ENCODE measurements around the gene ENTPD1.

ENTPD1 gene

GRCh38 chr10:95833042-95833610, 77.2 kb downstream of the ENTPD1 start:
- DNase-seq = no peak

- DNase-seq = no peak
Measured at GRCh38 chr10:95834406-95834805, 78.4 kb downstream of the ENTPD1 start.

GRCh38 chr10:95835149-95835860, 79.3 kb downstream of the ENTPD1 start:
- DNase-seq = no peak

- no peak for DNase-seq
Measured at GRCh38 chr10:95835911-95836310, 79.9 kb downstream of the ENTPD1 start.

GRCh38 chr10:95836610-95837355, 80.8 kb downstream of the ENTPD1 start:
- no peak for DNase-seq

- DNase-seq = no peak
Measured at GRCh38 chr10:95837356-95837776, 81.4 kb downstream of the ENTPD1 start.

GRCh38 chr10:95837783-95838182, 81.8 kb downstream of the ENTPD1 start:
- DNase-seq = peak; percentile 11

GRCh38 chr10:95840121-95840520, 84.2 kb downstream of the ENTPD1 start:
- DNase-seq = no peak

- no peak for DNase-seq
Measured at GRCh38 chr10:95840681-95841080, 84.7 kb downstream of the ENTPD1 start.

- peak; percentile 49 for DNase-seq
Measured at GRCh38 chr10:95841661-95842498, 85.9 kb downstream of the ENTPD1 start.

GRCh38 chr10:95845411-95845810, 89.4 kb downstream of the ENTPD1 start:
- no peak for DNase-seq

- no peak for DNase-seq
Measured at GRCh38 chr10:95847007-95847406, 91.0 kb downstream of the ENTPD1 start.

- no peak for DNase-seq
Measured at GRCh38 chr10:95848841-95849240, 92.9 kb downstream of the ENTPD1 start.

GRCh38 chr10:95850791-95851190, 94.8 kb downstream of the ENTPD1 start:
- DNase-seq = no peak

GRCh38 chr10:95860166-95860940, 104.4 kb downstream of the ENTPD1 start:
- no peak for DNase-seq

- no peak for DNase-seq
Measured at GRCh38 chr10:95861386-95861785, 105.4 kb downstream of the ENTPD1 start.

- peak; percentile 5 for DNase-seq
Measured at GRCh38 chr10:95864906-95865813, 109.2 kb downstream of the ENTPD1 start.

GRCh38 chr10:95865814-95866466, 110.0 kb downstream of the ENTPD1 start:
- no peak for DNase-seq

- DNase-seq = no peak
Measured at GRCh38 chr10:95866467-95866842, 110.5 kb downstream of the ENTPD1 start.

GRCh38 chr10:95867866-95868265, 111.9 kb downstream of the ENTPD1 start:
- no peak for DNase-seq
